ENCODE data around the gene TMEM184B.
"Not testable (repeated sequence)": the region's sequence is repeated elsewhere in the genome, so short reads cannot be mapped to it uniquely, and the experiment has no call there.

TMEM184B gene

DNA sequence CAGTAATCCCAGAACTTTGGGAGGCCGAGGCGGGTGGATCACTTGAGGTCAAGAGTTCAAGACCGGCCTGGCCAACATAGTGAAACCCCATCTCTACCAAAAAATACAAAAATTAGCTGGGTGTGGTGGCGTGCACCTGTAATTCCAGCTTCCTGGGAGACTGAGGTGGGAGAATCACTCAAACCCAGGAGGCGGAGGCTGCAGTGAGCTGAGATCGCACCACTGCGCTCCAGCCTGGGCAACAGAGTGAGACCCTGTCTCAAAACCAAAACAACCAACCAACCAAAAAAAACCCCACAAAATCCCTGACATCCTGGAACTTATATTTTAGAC lies 94.2 kb downstream of the TMEM184B start:
- DNase-seq, result not testable (repeated sequence)

DNA sequence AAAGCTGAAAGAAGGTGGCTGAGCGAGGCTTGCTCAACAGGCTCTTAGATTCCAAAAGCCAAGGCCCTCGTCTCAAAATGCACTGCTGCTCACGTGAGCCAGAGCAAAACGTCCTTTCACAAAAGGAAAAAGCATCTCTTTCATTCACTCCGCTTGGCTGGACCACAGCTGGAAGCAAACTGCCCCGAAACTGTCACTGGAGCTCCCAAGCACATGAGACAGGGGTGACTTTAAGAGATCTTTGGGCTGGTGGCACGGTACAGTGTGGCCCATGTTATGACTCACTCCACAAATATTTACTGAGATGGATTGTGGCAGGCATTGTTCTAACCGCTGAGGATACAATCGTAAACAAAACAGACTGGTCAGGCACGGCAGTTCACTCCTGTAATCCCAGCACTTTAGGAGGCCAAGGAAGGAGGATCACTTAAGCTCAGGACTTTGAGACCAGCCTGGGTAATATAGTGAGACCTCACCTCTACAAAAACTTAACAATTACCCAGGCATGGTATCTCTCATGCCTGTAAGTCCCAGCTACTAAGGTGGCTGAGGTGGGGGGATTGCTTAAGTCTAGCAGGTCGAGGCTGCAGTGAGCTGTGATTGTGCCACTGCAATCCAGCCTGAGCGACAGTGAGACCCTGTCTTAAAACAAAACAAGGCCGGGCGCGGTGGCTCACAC lies 94.7 kb downstream of the TMEM184B start:
- peak in 9 of 14 donors; percentile 23 to 74 (median 52) for DNase-seq

DNA sequence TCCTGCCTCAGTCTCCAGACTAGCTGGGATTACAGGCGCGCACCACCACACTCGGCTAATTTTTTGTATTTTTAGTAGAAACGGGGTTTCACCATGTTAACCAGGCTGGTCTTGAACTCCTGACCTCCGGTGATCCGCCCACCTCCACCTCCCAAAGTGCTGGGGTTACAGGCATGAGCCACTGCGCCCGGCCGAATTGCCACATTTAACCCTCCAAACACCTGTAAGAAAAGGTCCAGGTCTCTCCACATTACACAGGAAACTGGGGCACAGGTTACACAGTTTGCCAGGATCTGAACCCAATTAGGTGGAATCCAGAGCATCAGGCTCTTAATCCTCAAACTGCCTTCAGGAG lies 95.3 kb downstream of the TMEM184B start:
- DNase-seq, result not testable (repeated sequence)

DNA sequence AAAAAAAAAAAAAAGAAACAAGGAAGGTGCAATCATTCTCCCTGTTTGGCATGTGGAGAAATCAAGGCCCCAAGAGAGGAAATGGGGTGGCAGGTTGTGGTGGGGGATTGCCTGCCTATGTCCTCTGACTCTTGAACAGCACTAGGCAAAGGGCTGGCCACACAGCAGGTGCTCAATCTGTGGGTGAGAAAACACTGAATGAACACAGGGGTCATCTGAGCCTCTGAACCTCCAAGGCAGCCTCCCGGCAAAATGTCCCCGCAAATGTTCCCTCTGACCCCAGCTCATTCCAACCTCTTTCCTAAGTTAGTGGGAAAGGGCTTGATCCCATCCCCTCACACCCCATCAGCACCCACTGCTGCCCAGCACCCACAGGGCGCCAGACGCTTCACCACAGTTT lies 95.8 kb downstream of the TMEM184B start:
- DNase-seq, result no peak

DNA sequence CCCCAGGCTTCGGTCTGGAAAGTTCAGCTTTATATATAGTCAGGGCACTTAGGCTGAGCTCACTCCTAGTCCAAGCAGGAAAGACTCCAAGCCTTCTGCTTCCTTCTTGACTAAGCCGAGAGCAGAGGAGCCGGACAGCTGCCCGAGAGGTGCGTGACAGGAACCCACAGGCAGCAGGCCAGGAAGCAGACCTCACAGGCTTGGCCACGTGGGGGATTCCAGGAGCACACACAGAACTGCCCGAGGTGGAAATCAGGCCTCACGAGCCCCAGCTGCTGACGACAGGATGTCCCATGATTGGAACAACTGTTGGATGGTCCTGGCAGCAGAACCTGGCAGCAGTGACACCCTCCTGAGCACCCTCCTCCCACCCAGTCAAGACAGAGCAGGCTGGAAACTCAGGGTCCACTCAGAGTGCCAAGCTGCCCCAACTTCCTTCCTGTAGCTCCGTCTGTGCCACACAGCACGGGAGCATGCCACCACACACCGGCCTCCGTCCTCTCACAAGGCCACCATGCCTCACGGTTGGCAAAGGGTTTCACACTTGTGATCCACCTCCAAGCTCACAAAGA lies 96.6 kb downstream of the TMEM184B start:
- DNase-seq, result peak in 9 of 14 donors; percentile 16 to 76 (median 48)

DNA sequence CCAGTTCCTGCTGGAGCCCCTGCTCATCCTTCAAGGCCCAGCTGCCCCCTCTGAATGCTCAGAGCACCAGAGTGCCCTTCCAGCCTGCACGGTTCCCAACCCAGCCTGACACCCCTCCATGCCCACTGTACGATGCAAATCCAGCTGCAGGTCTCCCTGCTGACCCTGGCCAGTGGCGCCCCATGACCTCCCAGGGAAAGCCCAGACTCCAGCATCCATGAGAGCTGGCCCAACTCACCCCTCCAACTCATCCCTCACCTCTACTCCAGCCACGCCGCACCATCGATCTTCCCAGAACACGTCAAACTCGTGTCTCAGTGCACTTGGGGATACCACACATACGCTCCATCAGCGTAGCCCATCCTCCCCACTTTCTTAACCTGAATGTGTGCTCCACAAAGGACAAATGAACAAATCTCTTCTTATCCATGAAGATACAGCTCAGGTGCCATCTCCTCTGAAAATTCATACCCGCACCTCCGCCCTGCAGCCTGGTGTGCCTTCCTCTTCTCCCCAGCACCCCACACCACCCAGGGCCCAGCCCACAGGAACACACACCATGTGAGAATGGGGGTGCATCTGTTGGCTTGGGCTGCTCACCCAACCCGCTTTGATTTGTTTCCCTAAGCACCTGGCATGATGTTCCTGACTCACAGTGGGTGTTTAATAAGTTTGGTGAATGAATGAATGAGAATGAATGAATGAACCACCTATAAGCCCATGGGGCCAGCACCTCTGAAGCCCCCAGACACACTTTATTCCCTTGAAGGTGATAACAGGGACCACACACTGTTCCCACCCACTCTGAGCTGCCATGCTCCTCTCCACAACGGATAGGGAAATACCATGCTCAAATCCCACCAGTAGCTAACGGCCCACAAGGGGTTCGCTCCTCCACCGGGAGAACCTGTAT lies 97.3 kb downstream of the TMEM184B start:
- no peak for DNase-seq

DNA sequence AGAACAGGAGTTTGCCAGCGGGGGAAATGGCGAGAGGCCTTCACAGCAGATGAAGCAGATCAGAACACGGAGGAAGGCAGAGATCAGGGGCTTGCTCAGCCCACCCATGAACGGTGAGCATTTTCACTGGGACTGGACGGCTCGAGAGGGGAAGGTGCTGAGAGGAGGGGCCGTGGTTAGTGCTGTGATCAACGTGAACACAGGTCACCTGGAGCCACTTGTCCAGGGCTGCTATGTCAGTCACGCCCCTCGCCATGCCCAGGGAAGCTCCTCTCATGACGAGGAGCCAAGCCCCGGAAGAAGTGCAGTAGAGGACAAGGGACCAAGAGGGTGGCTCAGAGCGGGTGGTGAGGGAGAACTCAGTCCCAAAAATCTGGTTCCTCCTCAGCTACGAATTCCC lies 98.2 kb downstream of the TMEM184B start:
- no peak for DNase-seq

DNA sequence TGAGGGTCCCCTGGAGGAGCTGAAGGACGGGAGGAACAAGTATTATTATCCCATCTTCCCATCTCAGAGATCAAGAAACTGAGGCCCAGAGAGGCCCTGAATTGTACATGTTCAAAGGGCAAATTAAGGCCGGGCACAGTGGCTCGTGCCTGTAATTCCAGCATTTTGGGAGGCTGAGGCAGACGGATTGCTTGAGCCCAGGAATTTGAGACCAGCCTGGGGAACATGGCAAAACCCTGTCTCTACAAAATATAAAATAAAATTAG lies 99.2 kb downstream of the TMEM184B start:
- DNase-seq, result no peak

DNA sequence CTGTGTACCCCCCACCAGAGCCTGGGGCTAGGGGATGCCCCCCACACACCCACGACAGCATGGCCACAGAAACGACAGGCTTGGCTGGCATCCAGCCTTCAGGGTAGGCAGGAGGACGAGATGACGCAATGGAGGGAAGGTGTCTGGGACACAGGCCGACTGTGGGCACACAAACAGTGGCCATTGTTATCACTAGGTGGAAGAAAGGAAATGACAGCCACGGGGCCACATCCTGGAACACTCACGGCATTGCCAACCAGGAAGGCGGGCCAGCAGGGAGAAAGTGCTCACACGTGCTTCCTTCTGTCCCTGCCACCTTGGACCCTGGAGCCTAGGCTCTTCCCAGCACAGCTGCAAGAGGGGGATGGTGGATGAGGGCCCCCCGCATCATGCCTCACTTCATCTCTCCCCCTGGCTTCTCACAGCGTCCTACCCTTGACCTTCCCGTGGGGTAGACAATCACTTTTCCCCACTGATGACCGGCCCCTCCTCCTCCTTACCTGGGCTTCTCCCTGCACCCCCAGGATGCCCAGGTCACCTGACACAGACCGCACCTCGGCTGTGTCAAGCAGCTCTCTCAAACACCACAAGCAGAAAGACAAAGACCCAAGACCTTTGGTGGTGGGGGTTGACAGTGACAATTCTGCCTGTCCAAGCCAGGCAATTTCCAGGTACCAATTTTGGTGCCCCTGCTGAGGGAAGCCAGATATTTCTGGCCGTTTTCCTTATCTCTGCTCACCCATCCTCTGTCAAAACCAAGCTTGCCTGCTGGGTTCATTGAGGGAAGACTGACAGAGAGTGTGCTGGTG lies 99.8 kb downstream of the TMEM184B start:
- peak in 7 of 14 donors; percentile 21 to 70 (median 55) for DNase-seq

DNA sequence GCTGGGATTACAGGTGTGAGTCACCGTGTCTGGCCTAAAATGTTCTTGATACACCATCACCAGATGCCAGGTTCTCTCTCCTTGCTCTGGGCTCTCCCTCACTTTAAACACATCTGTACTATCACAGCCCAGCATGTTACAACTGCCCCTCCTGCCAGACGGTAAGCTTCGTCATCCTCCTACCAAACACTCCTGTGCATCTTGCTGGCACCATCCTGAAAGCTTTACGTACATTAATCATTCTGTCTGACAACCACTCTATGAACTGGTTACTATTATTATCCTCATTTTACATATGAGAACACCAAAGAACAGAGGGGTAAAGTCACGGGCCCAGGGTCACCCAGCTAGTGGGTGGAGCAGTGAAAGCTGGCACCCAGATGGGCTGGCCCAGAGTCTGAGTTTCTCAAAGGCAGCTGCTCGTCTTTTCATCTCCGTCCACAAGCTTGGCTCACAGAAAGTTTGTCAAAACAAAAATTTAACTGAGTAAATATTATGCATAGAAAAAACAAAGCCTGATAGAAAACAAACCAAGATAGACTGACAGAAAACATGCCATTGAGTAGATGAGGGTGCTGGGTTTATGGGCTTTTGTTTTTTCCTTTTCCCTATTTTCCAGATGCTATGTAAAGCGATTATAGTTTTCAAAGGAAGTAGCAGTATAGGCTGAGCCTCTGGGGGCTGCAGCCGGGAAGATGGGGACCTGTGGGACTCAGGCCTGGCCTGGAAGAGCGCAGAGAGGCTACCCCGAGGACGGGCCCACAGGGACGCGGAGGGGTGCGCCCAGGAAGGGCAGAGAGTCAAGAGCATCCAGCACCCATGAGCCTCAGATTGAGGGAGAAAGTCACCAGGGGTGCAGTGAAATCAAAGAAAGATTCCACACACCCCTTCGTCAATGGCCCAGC lies 100.6 kb downstream of the TMEM184B start:
- no peak for DNase-seq

DNA sequence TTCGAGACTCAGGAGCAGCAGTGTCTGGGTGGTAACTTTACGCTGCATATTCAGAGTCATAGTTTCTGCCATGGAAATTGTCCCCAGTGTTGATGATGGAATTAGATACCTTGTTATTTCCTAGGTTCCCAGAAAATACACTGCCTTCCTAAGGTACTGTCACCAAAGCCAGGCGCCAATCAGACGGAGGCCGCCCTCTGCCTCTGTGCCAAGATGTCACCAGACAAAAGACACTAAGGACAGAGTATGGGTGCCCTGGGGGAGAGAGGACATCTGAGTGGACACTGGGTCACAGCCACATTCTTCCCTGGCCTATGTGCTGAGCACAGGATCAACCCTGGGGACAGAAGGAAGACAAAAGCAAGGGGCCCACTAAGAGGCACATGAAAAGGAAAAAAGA lies 102.3 kb downstream of the TMEM184B start:
- no peak for DNase-seq
